Measurements from ENCODE around the gene RNH1. TPM values are rescaled to one million over a fixed set of nuclear protein-coding genes. Genes with fewer than 3 reads are reported as not detected.

Gene RNH1
- total RNA-seq: 100 to 1,000 TPM; 220 to 303 (median 281) TPM

DNA sequence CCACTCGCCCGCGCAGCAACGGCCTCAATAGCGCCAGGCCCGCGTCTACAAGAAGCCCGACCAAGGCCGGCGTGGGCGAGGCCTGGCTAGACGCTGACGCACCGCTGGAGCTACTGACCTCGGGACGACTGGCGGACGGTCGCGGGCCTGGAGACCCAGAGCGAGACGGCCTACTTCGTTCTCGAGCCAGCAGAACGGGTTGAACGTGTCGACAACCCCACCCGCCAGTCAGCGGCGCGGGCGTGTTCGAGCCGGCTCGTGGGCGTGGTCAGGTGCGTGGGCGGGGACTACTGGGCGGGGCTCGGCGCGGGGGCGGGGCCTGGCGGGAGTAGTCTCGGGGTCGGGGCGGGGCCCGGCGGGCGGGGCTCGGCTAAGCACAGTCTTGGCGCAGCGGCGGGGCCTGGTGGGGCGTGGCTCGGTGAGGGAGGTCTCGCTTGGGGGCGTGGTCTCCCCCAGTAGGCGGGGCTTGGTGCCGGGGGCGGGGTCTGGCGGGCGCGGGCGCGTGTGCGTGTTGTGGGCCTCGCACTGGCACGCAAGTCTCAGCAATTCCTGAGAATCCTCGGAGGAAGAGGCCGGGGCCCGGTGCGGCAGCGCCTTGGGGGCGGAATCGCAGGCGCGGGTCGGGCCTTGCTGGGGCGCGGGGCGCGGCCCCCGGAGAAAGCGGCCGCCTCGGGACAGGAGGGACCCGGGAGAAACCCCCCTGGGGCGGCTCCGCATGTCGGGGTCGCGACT lies at the start of gene RNH1:
Gene RNH1, minus strand, starts transcription at position 248 of the 732 bp plus-strand sequence. CDS start 5,080 bp downstream, outside the sequence.
- Histone ChIP-seq H3K27ac (peak within 1 kb of the TSS; percentile 97 to 99 (median 98)), H3K9me3 (no peaks in the 10 kb centered on the region), H3K27me3 (no peaks in the 10 kb centered on the region), H3K4me1 (peaks cover 0 to 52% (median 44%) of the 10 kb centered on the region in 4 donors), H3K4me3 (peak within 1 kb of the TSS; percentile 75 to 95 (median 88)), H3K36me3 (peaks cover 0 to 35% (median 0%) of the 10 kb centered on the region in 3 donors)
- TF ChIP-seq EP300 (IDR thresholded peaks at IDR 0.05) (peak in 1 of 2 donors; percentile 73), POLR2A (IDR thresholded peaks at IDR 0.05) (peak in 1 of 2 donors; percentile 66), CTCF (IDR thresholded peaks at IDR 0.05) (no peak)
- DNase-seq (ENCODE audit: low spot score in 2 of 2): peak; percentile 98
- 0 to 1% methylated on average over 37 to 64 of the region's 93 CpGs for WGBS, 2 donors

DNA sequence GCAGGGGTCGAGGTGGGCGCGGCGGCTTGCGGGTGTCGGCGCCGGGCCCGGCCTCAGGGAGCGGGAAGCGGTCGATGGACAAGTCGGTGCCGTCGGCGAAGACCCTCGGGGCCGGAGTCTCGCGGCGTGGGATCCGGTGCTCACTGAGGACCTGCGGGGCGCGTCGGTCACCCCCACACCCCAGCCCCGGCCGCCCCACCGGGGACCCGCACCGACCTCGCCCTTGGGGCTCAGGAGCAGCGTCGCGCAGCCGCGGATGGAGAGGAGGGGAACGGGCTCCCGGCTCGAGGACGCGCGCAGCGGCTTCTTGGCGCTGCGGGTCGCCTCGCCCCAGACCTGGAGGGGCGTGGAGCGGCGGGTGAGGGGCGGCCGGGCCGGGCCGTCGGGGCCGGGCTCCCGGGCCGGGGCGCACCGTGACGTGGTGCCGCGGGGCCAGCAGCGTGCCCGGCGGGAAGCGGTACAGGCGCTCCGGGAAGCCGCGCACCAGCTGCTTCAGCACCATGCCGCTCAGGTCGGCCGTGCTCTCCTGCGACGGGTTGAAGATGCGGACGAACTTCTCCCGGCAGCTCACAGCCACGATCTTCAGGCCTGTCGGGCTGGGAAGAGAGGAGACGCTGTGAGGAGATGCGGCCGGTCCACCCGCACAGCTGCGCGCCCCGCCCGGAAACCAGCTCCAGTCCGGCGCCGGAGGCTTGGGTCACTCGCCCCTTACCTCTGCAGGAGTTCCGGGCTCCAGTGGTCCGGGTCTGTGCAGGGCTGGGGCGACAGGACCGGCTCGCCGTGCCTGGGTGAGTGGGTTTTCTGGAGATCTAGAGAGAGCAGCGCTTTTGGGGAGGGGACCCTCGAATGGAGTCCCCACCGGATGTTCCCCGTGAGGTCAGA lies 49.0 kb upstream of the RNH1 start:
- 5 to 11% methylated on average over 10 to 47 of the region's 104 CpGs for WGBS, 2 donors
- Histone ChIP-seq H3K27ac (no peak overlapping the region), H3K27me3 (peaks cover 0 to 85% of the 10 kb centered on the region in 2 donors), H3K36me3 (no peaks in the 10 kb centered on the region), H3K4me3 (peak overlapping the region in 2 of 4 donors; percentile 32 to 36), H3K9me3 (no peaks in the 10 kb centered on the region), H3K4me1 (peaks cover 0 to 32% (median 16%) of the 10 kb centered on the region in 4 donors)
- TF ChIP-seq POLR2A (IDR thresholded peaks at IDR 0.05) (no peak), CTCF (IDR thresholded peaks at IDR 0.05) (no peak), EP300 (IDR thresholded peaks at IDR 0.05) (no peak)
- DNase-seq (ENCODE audit: low spot score in 2 of 2): no peak

GRCh38 chr11:555227-555779 lies 48.3 kb upstream of the RNH1 start:
- DNase-seq (ENCODE audit: low spot score in 2 of 2): no peak
- Histone ChIP-seq H3K27ac (no peak overlapping the region), H3K36me3 (peaks cover 0 to 5% (median 0%) of the 10 kb centered on the region in 3 donors), H3K4me3 (peak overlapping the region in 2 of 4 donors; percentile 32 to 36), H3K27me3 (peaks cover 0 to 88% of the 10 kb centered on the region in 2 donors), H3K9me3 (no peaks in the 10 kb centered on the region), H3K4me1 (peaks cover 0 to 29% (median 15%) of the 10 kb centered on the region in 4 donors)
- TF ChIP-seq EP300 (IDR thresholded peaks at IDR 0.05) (no peak), POLR2A (IDR thresholded peaks at IDR 0.05) (no peak), CTCF (IDR thresholded peaks at IDR 0.05) (no peak)
- 0 to 1% methylated on average over 23 to 39 of the region's 57 CpGs for WGBS, 2 donors

DNA sequence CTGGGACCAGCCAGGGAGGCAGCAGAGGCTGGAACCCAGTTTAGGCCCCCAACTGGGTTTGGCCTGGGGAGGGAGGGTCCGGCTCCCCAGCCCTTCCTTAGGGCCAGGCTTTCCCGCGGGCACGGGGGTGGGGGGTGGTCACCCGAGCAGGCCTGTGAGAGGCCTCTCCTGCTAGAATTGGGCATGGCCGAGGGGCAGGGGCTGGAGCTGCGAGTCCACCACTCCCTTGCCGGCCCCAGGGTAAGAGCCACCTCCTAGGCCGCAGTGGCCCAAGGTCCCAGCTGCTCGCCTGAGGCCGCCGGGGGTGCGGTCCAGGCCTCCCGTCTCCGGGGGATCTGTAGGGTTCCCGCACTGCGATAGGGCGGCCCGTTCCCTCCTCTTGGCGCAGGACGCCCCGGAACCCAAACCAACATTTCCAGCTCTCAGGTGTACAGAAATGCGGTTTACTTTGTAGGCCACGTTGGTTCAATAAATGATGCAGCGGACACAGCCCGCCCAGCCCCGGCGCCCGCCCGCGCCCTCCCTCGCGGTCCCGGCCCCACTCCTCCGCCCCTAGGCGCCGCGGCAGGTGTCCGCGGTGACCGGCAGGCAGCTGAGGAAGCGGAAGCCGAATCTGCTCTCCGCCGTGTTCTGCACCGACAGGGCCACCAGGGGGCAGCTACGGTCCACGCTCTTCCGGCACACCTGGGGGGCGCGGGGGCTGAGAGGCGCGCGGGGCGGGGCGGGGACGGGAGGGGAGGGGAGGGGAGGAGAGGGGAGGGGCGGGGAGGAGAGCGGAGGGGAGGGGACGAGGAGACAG lies 47.6 kb upstream of the RNH1 start:
- WGBS, 2 donors: 3 to 15% methylated on average over 16 to 37 of the region's 60 CpGs
- H3K4me3 ChIP-seq: peak overlapping the region in 2 of 4 donors; percentile 32 to 36

More for the DNA sequence above, 47.6 kb upstream of the RNH1 start:
- Histone ChIP-seq H3K27ac (no peak overlapping the region), H3K9me3 (no peaks in the 10 kb centered on the region), H3K36me3 (peaks cover 0 to 5% (median 0%) of the 10 kb centered on the region in 3 donors), H3K27me3 (peaks cover 0 to 85% of the 10 kb centered on the region in 2 donors), H3K4me1 (peaks cover 0 to 23% (median 12%) of the 10 kb centered on the region in 4 donors)
- no peak for DNase-seq (ENCODE audit: low spot score in 2 of 2)
- TF ChIP-seq POLR2A (IDR thresholded peaks at IDR 0.05) (no peak), CTCF (IDR thresholded peaks at IDR 0.05) (peak; percentile 37 to 69 (median 56))
